OCI-LY3 (cell line): ENCODE data around the gene DLX4.

ENCODE experiments used
- H2AFZ ChIP-seq: fragments of 200-600, 300-600 bp; shearing (Covaris generic); 2 replicates; pipeline ENCODE4 v1.6.0; 2014; ENCODE audit warnings: antibody characterized with exemption, low read depth, low read length
- H3K27ac ChIP-seq: fragments of 200-600, 300-600 bp; sonication (generic); 2 replicates; pipeline ENCODE4 v1.5.1; 2014; ENCODE audit warnings: mild to moderate bottlenecking, low read length, moderate library complexity, mixed read lengths
- H3K27me3 ChIP-seq: fragments of 200-600, 300-600 bp; sonication (generic); 2 replicates; pipeline ENCODE4 v1.6.1; 2014; ENCODE audit warnings: low read depth, low read length, mixed read lengths
- H3K36me3 ChIP-seq: fragments of 200-600, 300-600 bp; sonication (generic); replicated peaks from 2 replicates; pipeline ENCODE3; 2014; ENCODE audit warnings: low read depth, low read length, mixed read lengths
- H3K4me1 ChIP-seq: fragments of 300-600, 200-600 bp; sonication (generic); 2 replicates; pipeline ENCODE4 v1.6.1; 2014; ENCODE audit warnings: low read length, mixed read lengths
- H3K4me2 ChIP-seq: fragments of 200-600, 300-600 bp; sonication (generic); 2 replicates; pipeline ENCODE4 v1.6.1; 2014; ENCODE audit warnings: low read length, mixed read lengths
- H3K4me3 ChIP-seq: fragments of 300-600, 200-600 bp; sonication (generic); 2 replicates; pipeline ENCODE4 v1.5.1; 2014; ENCODE audit warnings: antibody characterized with exemption, mild to moderate bottlenecking, low read length, moderate library complexity
- H3K79me2 ChIP-seq: fragments of 300-600, 200-600 bp; shearing (Covaris generic); 2 replicates; pipeline ENCODE4 v1.6.1; 2014; ENCODE audit warnings: mild to moderate bottlenecking, low read length, mixed read lengths
- H3K9ac ChIP-seq: fragments of 300-600, 200-600 bp; shearing (Covaris generic); 2 replicates; pipeline ENCODE4 v1.6.0; 2014; ENCODE audit warnings: mild to moderate bottlenecking, low read length, moderate library complexity
- H3K9me3 ChIP-seq: fragments of 200-600, 300-600 bp; shearing (Covaris generic); 2 replicates; pipeline ENCODE4 v1.6.1; 2014; ENCODE audit warnings: low read length, mixed read lengths; ENCODE audit not compliant: insufficient read depth
- H4K20me1 ChIP-seq: fragments of 200-600, 300-600 bp; sonication (generic); 2 replicates; pipeline ENCODE4 v1.6.1; 2016; ENCODE audit warnings: low read length, mixed read lengths; ENCODE audit not compliant: insufficient read depth
- CTCF ChIP-seq: fragments of 200-600, 300-600 bp; sonication (generic); IDR thresholded peaks from 2 replicates; pipeline ENCODE4 v1.5.1; 2014; ENCODE audit warnings: antibody characterized with exemption, low read length, low read depth
- EZH2phosphoT487 ChIP-seq: fragments of 200-600 bp; shearing (Covaris generic); IDR thresholded peaks from 2 replicates; pipeline ENCODE4 v1.6.1; 2018; ENCODE audit warnings: antibody characterized with exemption, mixed run types, low read depth

DLX4 gene

GRCh38 chr17:50014471-50015088, 45.6 kb downstream of the DLX4 start:
- no peak overlapping the region for H3K9ac ChIP-seq
- no peak for TF ChIP-seq EZH2phosphoT487
- TF ChIP-seq CTCF, result no peak
- no peaks in the 10 kb centered on the region for H3K79me2 ChIP-seq
- no peak overlapping the region for H2AFZ ChIP-seq
- H3K4me1 ChIP-seq, result no peaks in the 10 kb centered on the region
- peaks cover 5% of the 10 kb centered on the region for H3K9me3 ChIP-seq
- H3K27me3 ChIP-seq, result peaks cover 12% of the 10 kb centered on the region
- H3K4me3 ChIP-seq, result no peak overlapping the region
- H3K4me2 ChIP-seq, result no peak overlapping the region
- no peak overlapping the region for H3K27ac ChIP-seq
- H3K36me3 ChIP-seq, result no peaks in the 10 kb centered on the region
- H4K20me1 ChIP-seq, result no peaks in the 10 kb centered on the region

DNA sequence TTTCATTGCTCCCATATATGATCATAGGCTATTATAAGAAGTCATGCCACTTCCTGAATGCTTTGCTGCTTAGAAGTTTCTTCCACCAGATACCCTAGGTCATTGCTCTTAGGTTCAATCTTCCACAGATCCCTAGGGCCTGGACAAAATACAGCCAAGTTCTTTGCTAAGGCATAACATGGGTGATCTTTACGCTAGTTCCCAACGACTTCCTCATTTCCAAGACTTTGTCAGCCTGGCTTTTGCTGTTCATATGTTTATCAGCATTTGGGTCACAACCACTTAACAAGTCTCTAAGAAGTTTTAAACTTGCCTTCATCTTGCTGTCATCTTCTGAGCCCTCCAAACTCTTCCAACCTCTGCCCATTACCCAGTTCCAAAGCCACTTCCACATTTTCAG, 46.2 kb downstream of the DLX4 start:
- no peak for TF ChIP-seq EZH2phosphoT487
- H3K36me3 ChIP-seq, result no peaks in the 10 kb centered on the region
- no peak overlapping the region for H3K4me3 ChIP-seq
- no peak overlapping the region for H3K9ac ChIP-seq
- peaks cover 12% of the 10 kb centered on the region for H3K27me3 ChIP-seq
- no peak overlapping the region for H3K4me2 ChIP-seq
- H2AFZ ChIP-seq, result no peak overlapping the region
- no peaks in the 10 kb centered on the region for H4K20me1 ChIP-seq
- H3K4me1 ChIP-seq, result no peaks in the 10 kb centered on the region
- no peaks in the 10 kb centered on the region for H3K79me2 ChIP-seq
- peaks cover 5% of the 10 kb centered on the region for H3K9me3 ChIP-seq
- H3K27ac ChIP-seq, result no peak overlapping the region

GRCh38 chr17:50018909-50019308, 49.9 kb downstream of the DLX4 start:
- no peaks in the 10 kb centered on the region; the same call in 1 of the 2 replicates for H3K27me3 ChIP-seq
- TF ChIP-seq EZH2phosphoT487 (no peak), CTCF (no peak)
- H3K9me3 ChIP-seq, result no peaks in the 10 kb centered on the region
- H2AFZ ChIP-seq, result no peak overlapping the region
- no peak overlapping the region for H3K27ac ChIP-seq
- no peaks in the 10 kb centered on the region for H3K79me2 ChIP-seq
- H3K4me3 ChIP-seq, result no peak overlapping the region
- H3K4me1 ChIP-seq, result no peaks in the 10 kb centered on the region
- no peaks in the 10 kb centered on the region for H3K36me3 ChIP-seq
- H3K9ac ChIP-seq, result no peak overlapping the region
- no peak overlapping the region for H3K4me2 ChIP-seq
- no peaks in the 10 kb centered on the region for H4K20me1 ChIP-seq

- TF ChIP-seq CTCF (no peak), EZH2phosphoT487 (no peak)
- Histone ChIP-seq H3K27ac (no peak overlapping the region), H3K79me2 (no peaks in the 10 kb centered on the region)
Observed at GRCh38 chr17:50020841-50021599, 52.0 kb downstream of the DLX4 start.

More at GRCh38 chr17:50020841-50021599, 52.0 kb downstream of the DLX4 start:
- H3K4me1 ChIP-seq, result no peaks in the 10 kb centered on the region
- H3K9me3 ChIP-seq, result no peaks in the 10 kb centered on the region; the same call in 1 of the 2 replicates
- H3K4me3 ChIP-seq, result no peak overlapping the region
- no peaks in the 10 kb centered on the region; the same call in 1 of the 2 replicates for H3K27me3 ChIP-seq
- no peak overlapping the region for H3K4me2 ChIP-seq
- H4K20me1 ChIP-seq, result no peaks in the 10 kb centered on the region
- no peak overlapping the region for H2AFZ ChIP-seq
- no peaks in the 10 kb centered on the region for H3K36me3 ChIP-seq
- no peak overlapping the region for H3K9ac ChIP-seq
